Peyer's patch (tissue), 4 donors: ENCODE results near the gene INF2.

Experiments used
- CTCF ChIP-seq, 6 experiments: fragments of 450-650 bp in 4 of 6; fragments of 200-600 bp in 2 of 6; sonication (generic) in 1 of 6; IDR thresholded peaks; one replicate each; pipeline ENCODE4 v1.5.1; 2017 to 2019; ENCODE audit warnings: antibody characterized with exemption in 6 of 6, mild to moderate bottlenecking in 3 of 6, moderate library complexity in 1 of 6
- POLR2A ChIP-seq, 2 donors: fragments of 450-650 bp; IDR thresholded peaks; one replicate each; pipeline ENCODE4 v1.5.1; 2017; ENCODE audit warnings: antibody characterized with exemption in 2 of 2, mild to moderate bottlenecking in 2 of 2, moderate library complexity in 2 of 2

GRCh38 chr14:104747876-104748275, 58.5 kb downstream of the INF2 start:
- TF ChIP-seq POLR2A (IDR thresholded peaks at IDR 0.05) = no peak
- no peak for TF ChIP-seq CTCF (IDR thresholded peaks at IDR 0.05)
